ENCODE results near the gene CP.
"Not testable (repeated sequence)": the region's sequence is repeated elsewhere in the genome, so short reads cannot be mapped to it uniquely, and the experiment has no call there.

CP gene

GRCh38 chr3:149221783-149222517, at the start of gene CP:
CP (minus strand) TSS chr3:149221829; CDS start chr3:149221792, 37 bp downstream.
- peak; percentile 76 for DNase-seq

- no peak for DNase-seq
Observed at GRCh38 chr3:149270180-149270579, 48.6 kb upstream of the CP start.

- no peak for DNase-seq
Observed at GRCh38 chr3:149269687-149270086, 48.1 kb upstream of the CP start.

- DNase-seq, result no peak
Observed at GRCh38 chr3:149267565-149267964, 45.9 kb upstream of the CP start.

- DNase-seq, result peak; percentile 41
Observed at GRCh38 chr3:149266736-149267135, 45.1 kb upstream of the CP start.

GRCh38 chr3:149263856-149264255, 42.2 kb upstream of the CP start:
- DNase-seq, result no peak

GRCh38 chr3:149258714-149259113, 37.1 kb upstream of the CP start:
- no peak for DNase-seq

- DNase-seq, result no peak
Observed at GRCh38 chr3:149258298-149258697, 36.7 kb upstream of the CP start.

- no peak for DNase-seq
Observed at GRCh38 chr3:149252272-149252671, 30.6 kb upstream of the CP start.

- DNase-seq, result no peak
Observed at GRCh38 chr3:149251186-149251585, 29.6 kb upstream of the CP start.

GRCh38 chr3:149247929-149248691, 26.5 kb upstream of the CP start:
- DNase-seq, result no peak

GRCh38 chr3:149247008-149247710, 25.5 kb upstream of the CP start:
- no peak for DNase-seq

- no peak for DNase-seq
Observed at GRCh38 chr3:149245738-149246451, 24.3 kb upstream of the CP start.

GRCh38 chr3:149243540-149243939, 21.9 kb upstream of the CP start:
- no peak for DNase-seq

GRCh38 chr3:149239357-149239936, 17.8 kb upstream of the CP start:
- no peak for DNase-seq

GRCh38 chr3:149238268-149238667, 16.6 kb upstream of the CP start:
- DNase-seq, result not testable (repeated sequence)

- no peak for DNase-seq
Observed at GRCh38 chr3:149235599-149236424, 14.2 kb upstream of the CP start.

- DNase-seq, result no peak
Observed at GRCh38 chr3:149234671-149235245, 13.1 kb upstream of the CP start.

GRCh38 chr3:149233323-149233722, 11.7 kb upstream of the CP start:
- DNase-seq, result no peak

- DNase-seq, result no peak
Observed at GRCh38 chr3:149231871-149232270, 10.2 kb upstream of the CP start.

GRCh38 chr3:149227591-149228268, 6.1 kb upstream of the CP start:
- no peak for DNase-seq
